Erythroblast (primary cell): ENCODE data around the gene FOXB2.

Source experiments
- DNase-seq, 2 experiments: peaks; one replicate each; lab custom pipeline; 2025; lab: John Stamatoyannopoulos, UW
- GATA1 ChIP-seq: IDR thresholded peaks from 2 replicates; pipeline ENCODE4 v1.6.1; 2011; ENCODE audit warnings: low read depth, mild to moderate bottlenecking, control low read depth, low read length, moderate library complexity
- POLR2A ChIP-seq: IDR thresholded peaks from 2 replicates; pipeline ENCODE4 v1.6.1; 2011; ENCODE audit warnings: mild to moderate bottlenecking, low read length

Gene FOXB2

GRCh38 chr9:77063645-77064285, 44.3 kb downstream of the FOXB2 start:
- DNase-seq, result no peak

GRCh38 chr9:77066388-77066787, 46.9 kb downstream of the FOXB2 start:
- DNase-seq, result no peak
- no peak for TF ChIP-seq GATA1
- TF ChIP-seq POLR2A, result no peak

More at GRCh38 chr9:77063645-77064285, 44.3 kb downstream of the FOXB2 start:
- TF ChIP-seq GATA1, result no peak
- TF ChIP-seq POLR2A, result no peak
